Glomerular visceral epithelial cell (primary cell): ENCODE data around the gene LMOD3.

ENCODE experiments used
- DNase-seq: peaks from one replicate; pipeline ENCODE4 v3.0.0-alpha.2; 2016; ENCODE audit errors: extremely low spot score

Gene LMOD3

GRCh38 chr3:69121950-69122349 lies 445 bp downstream of the LMOD3 start:
- DNase-seq: no peak

GRCh38 chr3:69121513-69121912 lies 882 bp downstream of the LMOD3 start:
- DNase-seq: no peak

- DNase-seq: peak; percentile 72
Measured at GRCh38 chr3:69120879-69121464, 1.4 kb downstream of the LMOD3 start.

GRCh38 chr3:69119681-69120080 lies 2.7 kb downstream of the LMOD3 start:
- DNase-seq: no peak

- no peak for DNase-seq
Measured at GRCh38 chr3:69119138-69119537, 3.3 kb downstream of the LMOD3 start.

- DNase-seq: no peak
Measured at GRCh38 chr3:69118555-69118954, 3.8 kb downstream of the LMOD3 start.

- no peak for DNase-seq
Measured at GRCh38 chr3:69116897-69117296, 5.5 kb downstream of the LMOD3 start.

GRCh38 chr3:69116162-69116561 lies 6.2 kb downstream of the LMOD3 start:
- no peak for DNase-seq

GRCh38 chr3:69115731-69116130 lies 6.7 kb downstream of the LMOD3 start:
- no peak for DNase-seq

GRCh38 chr3:69113536-69113935 lies 8.9 kb downstream of the LMOD3 start:
- DNase-seq: no peak

GRCh38 chr3:69110941-69111546 lies 11.4 kb downstream of the LMOD3 start:
- no peak for DNase-seq

- no peak for DNase-seq
Measured at GRCh38 chr3:69108811-69109210, 13.6 kb downstream of the LMOD3 start.

GRCh38 chr3:69107841-69108240 lies 14.6 kb downstream of the LMOD3 start:
- no peak for DNase-seq

GRCh38 chr3:69105320-69105719 lies 17.1 kb downstream of the LMOD3 start:
- no peak for DNase-seq

- DNase-seq: no peak
Measured at GRCh38 chr3:69104586-69104985, 17.8 kb downstream of the LMOD3 start.

- DNase-seq: no peak
Measured at GRCh38 chr3:69103123-69103522, 19.3 kb downstream of the LMOD3 start.

- no peak for DNase-seq
Measured at GRCh38 chr3:69102384-69102783, 20.0 kb downstream of the LMOD3 start.

GRCh38 chr3:69099576-69099975 lies 22.8 kb downstream of the LMOD3 start:
- DNase-seq: no peak

GRCh38 chr3:69097407-69098086 lies 24.8 kb downstream of the LMOD3 start:
- peak; percentile 51 for DNase-seq

GRCh38 chr3:69096299-69096698 lies 26.1 kb downstream of the LMOD3 start:
- no peak for DNase-seq

GRCh38 chr3:69095636-69096035 lies 26.8 kb downstream of the LMOD3 start:
- DNase-seq: no peak

GRCh38 chr3:69094467-69095205 lies 27.8 kb downstream of the LMOD3 start:
- no peak for DNase-seq

GRCh38 chr3:69092030-69092516 lies 30.3 kb downstream of the LMOD3 start:
- no peak for DNase-seq
